ENCODE results near the gene MEI1. TPM values are rescaled to one million over a fixed set of nuclear protein-coding genes. Genes with fewer than 3 reads are reported as not detected.

The MEI1 gene
- total RNA-seq, 1 experiment from 2014 or later: 0.24 TPM

DNA sequence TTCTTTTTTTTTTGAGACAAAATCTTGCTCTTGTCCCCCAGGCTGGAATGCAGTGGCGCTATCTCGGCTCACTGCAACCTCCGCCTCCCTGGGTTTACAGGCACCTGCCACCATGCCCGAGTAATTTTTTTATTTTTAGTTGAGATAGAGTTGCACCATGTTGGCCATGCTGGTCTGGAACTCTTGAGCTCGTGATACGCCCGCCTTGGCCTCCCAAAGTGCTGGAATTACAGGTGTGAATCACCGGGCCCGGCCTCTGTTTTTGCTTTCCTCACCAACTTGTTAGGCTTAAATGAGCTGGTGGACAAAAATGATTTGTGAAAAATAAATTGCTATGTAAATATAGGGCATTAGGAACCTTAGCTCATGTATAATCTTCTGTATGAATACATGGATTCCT, 3.5 kb downstream of the MEI1 start:
- Histone ChIP-seq H3K27ac (ENCODE audit: low read depth, low read length, poor library complexity, severe bottlenecking) (no peak overlapping the region), H3K36me3 (ENCODE audit: insufficient read depth, low read length, poor library complexity, severe bottlenecking) (no peaks in the 10 kb centered on the region), H3K4me1 (ENCODE audit: insufficient read depth, low read length, poor library complexity, severe bottlenecking) (peaks cover under 1% of the 10 kb centered on the region), H3K4me3 (ENCODE audit: low read depth, low read length, poor library complexity, severe bottlenecking) (no peak overlapping the region), H3K27me3 (replicated peaks; ENCODE audit: insufficient read depth, low read depth, low read length, poor library complexity) (no peaks in the 10 kb centered on the region), H3K9me3 (ENCODE audit: low read depth, low read length, poor library complexity, severe bottlenecking) (no peaks in the 10 kb centered on the region)
- TF ChIP-seq EZH2 (IDR thresholded peaks at IDR 0.05; ENCODE audit: borderline replicate concordance, low read depth, low read length, poor library complexity, severe bottlenecking): no peak
- TF ChIP-seq, protein P1, sequence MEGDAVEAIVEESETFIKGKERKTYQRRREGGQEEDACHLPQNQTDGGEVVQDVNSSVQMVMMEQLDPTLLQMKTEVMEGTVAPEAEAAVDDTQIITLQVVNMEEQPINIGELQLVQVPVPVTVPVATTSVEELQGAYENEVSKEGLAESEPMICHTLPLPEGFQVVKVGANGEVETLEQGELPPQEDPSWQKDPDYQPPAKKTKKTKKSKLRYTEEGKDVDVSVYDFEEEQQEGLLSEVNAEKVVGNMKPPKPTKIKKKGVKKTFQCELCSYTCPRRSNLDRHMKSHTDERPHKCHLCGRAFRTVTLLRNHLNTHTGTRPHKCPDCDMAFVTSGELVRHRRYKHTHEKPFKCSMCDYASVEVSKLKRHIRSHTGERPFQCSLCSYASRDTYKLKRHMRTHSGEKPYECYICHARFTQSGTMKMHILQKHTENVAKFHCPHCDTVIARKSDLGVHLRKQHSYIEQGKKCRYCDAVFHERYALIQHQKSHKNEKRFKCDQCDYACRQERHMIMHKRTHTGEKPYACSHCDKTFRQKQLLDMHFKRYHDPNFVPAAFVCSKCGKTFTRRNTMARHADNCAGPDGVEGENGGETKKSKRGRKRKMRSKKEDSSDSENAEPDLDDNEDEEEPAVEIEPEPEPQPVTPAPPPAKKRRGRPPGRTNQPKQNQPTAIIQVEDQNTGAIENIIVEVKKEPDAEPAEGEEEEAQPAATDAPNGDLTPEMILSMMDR (conservative IDR thresholded peaks at IDR 0.05; ENCODE audit: low read depth, low read length): no peak
- BruUV-seq (replicated peaks): no TSS peak
- DNase-seq (ENCODE audit: low spot score): no peak
- ChIA-PET POLR2A (ENCODE audit: low non-redundant PET) (interaction anchor here (0.6 kb wide), 1 partner anchor 53 kb away, joined by 5 read pairs; no protein-coding TSS in a partner anchor), CTCF (no interaction called here)
- intact Hi-C loops (cut with micrococcal nuclease; ENCODE audit: unreplicated experiment): no loop called here

DNA sequence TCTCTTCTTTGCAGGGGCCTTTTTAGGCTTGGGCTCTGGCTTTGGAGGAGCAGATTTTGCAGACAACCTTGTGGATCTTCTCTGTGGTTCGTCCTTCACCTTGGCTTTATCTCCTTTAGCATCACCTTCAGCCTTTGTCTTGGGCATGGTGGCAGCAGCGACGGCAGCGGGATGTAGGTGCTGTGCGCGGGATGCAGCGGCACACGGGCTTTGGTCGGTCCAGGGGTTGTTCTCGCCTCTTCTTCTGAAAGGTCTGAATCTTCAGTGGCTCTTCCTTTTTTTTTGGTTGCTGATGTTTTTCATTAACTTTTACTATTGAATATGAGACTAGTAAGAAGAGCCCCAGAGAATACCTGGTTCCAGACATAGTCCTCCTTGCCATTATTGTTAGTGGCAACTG, 10.0 kb downstream of the MEI1 start:
- BruUV-seq (replicated peaks): no TSS peak
- H3K4me3 ChIP-seq (ENCODE audit: low read depth, low read length, poor library complexity, severe bottlenecking): no peak overlapping the region
- no peaks in the 10 kb centered on the region for H3K36me3 ChIP-seq (ENCODE audit: insufficient read depth, low read length, poor library complexity, severe bottlenecking)
- H3K27ac ChIP-seq (ENCODE audit: low read depth, low read length, poor library complexity, severe bottlenecking): no peak overlapping the region
- POLR2A ChIA-PET (ENCODE audit: low non-redundant PET): no interaction called here
- no peaks in the 10 kb centered on the region for H3K4me1 ChIP-seq (ENCODE audit: insufficient read depth, low read length, poor library complexity, severe bottlenecking)
- CTCF ChIA-PET: no interaction called here
- H3K9me3 ChIP-seq (ENCODE audit: low read depth, low read length, poor library complexity, severe bottlenecking): no peaks in the 10 kb centered on the region
- TF ChIP-seq EZH2 (IDR thresholded peaks at IDR 0.05; ENCODE audit: borderline replicate concordance, low read depth, low read length, poor library complexity, severe bottlenecking): no peak
- TF ChIP-seq, protein P1 (conservative IDR thresholded peaks at IDR 0.05; ENCODE audit: low read depth, low read length): no peak
- no peak for DNase-seq (ENCODE audit: low spot score)
- intact Hi-C loops (cut with micrococcal nuclease; ENCODE audit: unreplicated experiment): no loop called here
- no peaks in the 10 kb centered on the region for H3K27me3 ChIP-seq (replicated peaks; ENCODE audit: insufficient read depth, low read depth, low read length, poor library complexity)

DNA sequence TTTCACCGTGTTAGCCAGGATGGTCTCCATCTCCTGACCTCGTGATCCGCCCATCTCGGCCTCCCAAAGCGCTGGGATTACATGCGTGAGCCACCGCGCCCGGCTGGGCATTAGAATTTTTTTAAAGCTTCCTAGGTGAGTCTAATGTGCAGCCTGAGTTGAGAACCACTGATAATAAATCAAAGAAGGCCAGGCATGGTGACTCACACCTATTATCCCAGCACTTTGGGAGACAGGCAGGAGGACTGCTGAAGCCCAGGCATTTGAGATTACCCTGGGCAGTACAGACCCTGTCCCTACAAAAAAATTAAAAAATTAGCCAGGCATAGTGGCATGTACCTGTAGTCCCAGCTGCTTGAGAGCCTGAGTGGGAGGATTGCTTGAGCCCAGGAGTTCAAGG, 13.7 kb downstream of the MEI1 start:
- DNase-seq (ENCODE audit: low spot score): no peak
- POLR2A ChIA-PET (ENCODE audit: low non-redundant PET): no interaction called here
- CTCF ChIA-PET: no interaction called here
- no peaks in the 10 kb centered on the region for H3K27me3 ChIP-seq (replicated peaks; ENCODE audit: insufficient read depth, low read depth, low read length, poor library complexity)
- BruUV-seq (replicated peaks): no TSS peak
- H3K4me3 ChIP-seq (ENCODE audit: low read depth, low read length, poor library complexity, severe bottlenecking): no peak overlapping the region
- H3K9me3 ChIP-seq (ENCODE audit: low read depth, low read length, poor library complexity, severe bottlenecking): no peaks in the 10 kb centered on the region
- TF ChIP-seq EZH2 (IDR thresholded peaks at IDR 0.05; ENCODE audit: borderline replicate concordance, low read depth, low read length, poor library complexity, severe bottlenecking): no peak
- TF ChIP-seq, protein P1 (conservative IDR thresholded peaks at IDR 0.05; ENCODE audit: low read depth, low read length): no peak
- H3K36me3 ChIP-seq (ENCODE audit: insufficient read depth, low read length, poor library complexity, severe bottlenecking): no peaks in the 10 kb centered on the region
- intact Hi-C loops (cut with micrococcal nuclease; ENCODE audit: unreplicated experiment): no loop called here
- H3K27ac ChIP-seq (ENCODE audit: low read depth, low read length, poor library complexity, severe bottlenecking): no peak overlapping the region
- no peaks in the 10 kb centered on the region for H3K4me1 ChIP-seq (ENCODE audit: insufficient read depth, low read length, poor library complexity, severe bottlenecking)

Data from A673 (cell line).